Measurements from ENCODE around the gene GNG4. TPM values are rescaled to one million over a fixed set of nuclear protein-coding genes. Genes with fewer than 3 reads are reported as not detected.
A peak's percentile ranks its signal among the peaks of the same experiment; 100 is the strongest.
"Not testable (repeated sequence)": the region's sequence is repeated elsewhere in the genome, so short reads cannot be mapped to it uniquely, and the experiment has no call there.

Gene GNG4
- total RNA-seq, 1 donor from 2014 or later, result 0.70 TPM

- DNase-seq (ENCODE audit: extremely low read depth, low read depth, low spot score), result no peak
Measured at GRCh38 chr1:235628316-235629005, 21.1 kb downstream of the GNG4 start.

DNA sequence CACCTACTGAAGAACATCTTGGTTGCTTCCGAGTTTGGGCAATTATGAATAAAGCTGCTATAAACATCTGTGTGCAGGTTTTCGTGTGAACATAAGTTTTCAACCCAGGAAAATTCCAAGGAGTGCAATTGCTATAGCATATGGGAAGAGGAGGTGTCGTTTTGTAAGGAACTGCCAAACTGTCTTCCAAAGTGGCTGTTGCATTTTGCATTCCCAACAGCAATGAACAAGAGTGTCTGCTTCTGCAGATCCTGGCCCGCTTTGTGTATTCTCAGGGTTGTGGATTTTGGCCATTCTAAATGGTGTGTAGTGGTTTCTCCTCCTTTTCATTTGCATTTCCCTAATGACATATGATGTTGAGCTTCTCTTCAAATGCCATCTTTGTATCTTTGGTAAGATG, 23.8 kb downstream of the GNG4 start:
- no peak for DNase-seq (ENCODE audit: extremely low read depth, low read depth, low spot score)

GRCh38 chr1:235625340-235625739, 24.2 kb downstream of the GNG4 start:
- no peak for DNase-seq (ENCODE audit: extremely low read depth, low read depth, low spot score)

GRCh38 chr1:235624721-235625333, 24.8 kb downstream of the GNG4 start:
- no peak for DNase-seq (ENCODE audit: extremely low read depth, low read depth, low spot score)

GRCh38 chr1:235622936-235623779, 26.4 kb downstream of the GNG4 start:
- no peak for DNase-seq (ENCODE audit: extremely low read depth, low read depth, low spot score)

DNA sequence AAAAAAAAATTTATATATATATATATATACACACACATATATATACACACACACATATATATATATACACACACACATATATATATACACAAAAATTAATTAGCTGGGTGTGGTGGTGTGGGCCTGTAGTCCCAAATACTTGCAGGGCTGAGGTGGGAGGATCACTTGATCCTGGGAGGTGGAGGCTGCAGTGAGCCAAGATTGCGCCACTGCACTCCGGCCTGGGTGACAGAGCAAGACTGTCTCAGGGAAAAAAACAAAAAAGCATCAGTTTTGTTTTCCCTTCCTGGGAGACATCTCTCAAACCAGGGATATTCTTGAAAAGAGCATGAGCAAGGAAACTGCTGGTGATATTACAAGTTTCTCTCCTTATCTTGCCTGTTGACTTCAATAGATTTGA, 30.4 kb downstream of the GNG4 start:
- DNase-seq (ENCODE audit: extremely low read depth, low read depth, low spot score), result not testable (repeated sequence)

DNA sequence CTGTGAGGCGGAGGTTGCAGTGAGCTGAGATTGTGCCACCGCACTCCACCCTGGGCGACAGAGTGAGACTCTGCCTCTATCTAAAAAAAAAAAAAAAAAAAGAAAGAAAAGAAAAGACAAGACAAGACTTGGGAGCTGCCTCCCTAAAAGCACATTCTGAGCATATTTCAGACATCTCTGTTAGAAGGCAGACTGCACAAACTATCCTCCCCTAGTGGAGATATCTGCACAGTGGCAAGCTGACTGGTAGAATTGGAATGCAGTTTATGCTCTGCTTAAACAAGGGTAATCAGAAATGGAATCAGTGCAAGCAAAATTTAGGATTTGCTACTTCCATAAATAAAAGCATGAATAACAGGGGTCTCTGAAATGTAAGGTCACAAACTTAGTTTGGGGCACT, 31.8 kb downstream of the GNG4 start:
- DNase-seq (ENCODE audit: extremely low read depth, low read depth, low spot score), result no peak

GRCh38 chr1:235617140-235617539, 32.4 kb downstream of the GNG4 start:
- no peak for DNase-seq (ENCODE audit: extremely low read depth, low read depth, low spot score)

- no peak for DNase-seq (ENCODE audit: extremely low read depth, low read depth, low spot score)
Measured at GRCh38 chr1:235614442-235614954, 35.1 kb downstream of the GNG4 start.

DNA sequence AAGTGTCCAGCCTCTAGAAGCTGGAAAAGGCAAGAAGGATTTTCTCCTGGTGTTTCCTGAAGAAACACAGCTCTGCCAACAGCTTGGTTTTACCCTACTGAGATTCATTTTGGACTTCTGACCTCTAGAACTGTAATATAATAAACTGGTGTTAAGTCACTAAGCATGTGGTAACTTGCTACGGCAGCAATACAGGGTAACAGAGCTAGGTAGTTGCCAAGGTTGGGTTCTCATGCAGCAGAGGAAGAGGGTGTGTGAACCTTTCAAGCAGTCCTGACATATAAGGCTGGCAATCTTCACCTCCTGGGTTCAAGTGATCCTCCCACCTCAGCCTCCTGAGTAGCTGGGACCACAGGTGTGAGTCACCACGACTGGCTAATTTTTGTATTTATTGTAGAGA, 36.0 kb downstream of the GNG4 start:
- no peak for DNase-seq (ENCODE audit: extremely low read depth, low read depth, low spot score)

- DNase-seq (ENCODE audit: extremely low read depth, low read depth, low spot score), result no peak
Measured at GRCh38 chr1:235612761-235613160, 36.8 kb downstream of the GNG4 start.

DNA sequence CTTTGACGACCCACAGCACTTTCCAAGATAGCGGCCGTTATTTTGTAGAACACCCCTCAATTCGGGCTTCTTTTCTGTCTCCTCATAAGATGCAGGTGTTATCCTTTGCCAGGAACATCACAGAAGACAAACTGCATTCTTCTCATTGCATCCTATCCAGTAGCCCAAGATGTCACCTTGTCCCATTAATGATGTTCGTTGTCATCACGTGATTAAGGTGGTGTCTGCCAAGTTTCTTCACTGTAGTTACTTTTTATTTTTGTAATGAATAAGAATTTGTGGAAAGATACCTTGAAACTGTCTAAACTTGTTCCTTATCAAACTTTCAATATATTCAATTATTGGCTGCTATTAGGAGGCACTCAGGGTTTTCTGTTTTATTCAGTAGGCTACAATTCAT, 39.4 kb downstream of the GNG4 start:
- DNase-seq (ENCODE audit: extremely low read depth, low read depth, low spot score), result no peak

GRCh38 chr1:235608278-235608677, 41.3 kb downstream of the GNG4 start:
- no peak for DNase-seq (ENCODE audit: extremely low read depth, low read depth, low spot score)

DNA sequence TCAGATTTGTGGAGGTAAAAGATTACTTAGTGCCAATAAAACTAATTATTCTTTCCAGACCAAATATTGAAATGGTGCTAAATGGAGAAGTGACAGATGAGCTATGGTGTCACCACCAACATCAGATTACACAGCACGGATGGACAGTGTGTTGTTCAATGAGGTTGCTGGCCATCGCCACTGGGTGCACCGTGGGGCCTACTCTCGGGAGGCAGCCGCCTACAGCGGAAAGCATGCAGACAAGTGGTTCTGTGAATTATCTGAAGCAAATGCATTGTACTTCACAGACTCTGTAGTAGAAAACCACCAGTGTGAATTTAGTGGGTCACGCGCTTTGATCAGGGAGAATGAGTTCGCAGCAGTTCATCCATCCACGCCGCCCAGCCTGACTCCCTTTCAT, 42.3 kb downstream of the GNG4 start:
- no peak for DNase-seq (ENCODE audit: extremely low read depth, low read depth, low spot score)

DNA sequence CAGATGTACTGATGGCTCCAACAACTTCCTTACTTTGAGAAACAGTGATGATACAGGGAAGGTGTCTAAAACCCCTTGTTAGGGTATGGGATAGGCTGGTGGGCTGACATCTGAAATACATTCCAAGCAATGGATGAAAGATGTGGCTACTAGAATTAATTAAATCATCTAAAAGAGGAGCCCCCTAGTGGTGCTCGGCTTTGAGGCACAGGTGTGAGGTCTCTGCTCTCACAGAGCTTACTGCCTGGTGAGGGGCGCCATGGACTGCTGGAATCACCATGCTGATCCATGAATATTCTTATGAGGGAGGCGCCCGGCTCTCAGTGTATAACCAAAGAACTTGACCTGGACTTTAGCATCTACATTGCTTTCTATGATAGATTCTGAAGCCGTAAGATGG, 48.5 kb downstream of the GNG4 start:
- no peak for DNase-seq (ENCODE audit: extremely low read depth, low read depth, low spot score)

DNA sequence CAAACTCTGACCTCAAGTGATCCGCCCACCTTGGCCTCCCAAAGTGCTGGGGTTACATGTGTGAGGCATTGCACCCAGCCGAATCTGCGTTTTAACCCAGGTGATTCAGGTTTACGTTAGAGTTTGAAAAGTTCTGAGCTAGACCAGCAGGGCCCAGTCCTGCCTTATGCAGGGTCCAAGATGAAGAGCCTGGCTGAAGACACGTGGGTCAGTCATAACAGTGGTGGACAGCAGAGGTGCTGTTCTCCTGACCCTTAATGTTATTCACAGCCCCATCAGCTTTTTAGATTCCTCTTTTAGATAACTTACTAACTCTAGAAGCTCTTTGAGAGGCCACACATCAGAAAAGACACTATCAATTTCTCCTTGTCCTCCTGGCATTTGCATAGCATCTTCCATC, 50.0 kb downstream of the GNG4 start:
- DNase-seq (ENCODE audit: extremely low read depth, low read depth, low spot score), result no peak

GRCh38 chr1:235597867-235598553, 51.6 kb downstream of the GNG4 start:
- DNase-seq (ENCODE audit: extremely low read depth, low read depth, low spot score), result peak; percentile 4

- DNase-seq (ENCODE audit: extremely low read depth, low read depth, low spot score), result no peak
Measured at GRCh38 chr1:235595079-235595478, 54.5 kb downstream of the GNG4 start.

DNA sequence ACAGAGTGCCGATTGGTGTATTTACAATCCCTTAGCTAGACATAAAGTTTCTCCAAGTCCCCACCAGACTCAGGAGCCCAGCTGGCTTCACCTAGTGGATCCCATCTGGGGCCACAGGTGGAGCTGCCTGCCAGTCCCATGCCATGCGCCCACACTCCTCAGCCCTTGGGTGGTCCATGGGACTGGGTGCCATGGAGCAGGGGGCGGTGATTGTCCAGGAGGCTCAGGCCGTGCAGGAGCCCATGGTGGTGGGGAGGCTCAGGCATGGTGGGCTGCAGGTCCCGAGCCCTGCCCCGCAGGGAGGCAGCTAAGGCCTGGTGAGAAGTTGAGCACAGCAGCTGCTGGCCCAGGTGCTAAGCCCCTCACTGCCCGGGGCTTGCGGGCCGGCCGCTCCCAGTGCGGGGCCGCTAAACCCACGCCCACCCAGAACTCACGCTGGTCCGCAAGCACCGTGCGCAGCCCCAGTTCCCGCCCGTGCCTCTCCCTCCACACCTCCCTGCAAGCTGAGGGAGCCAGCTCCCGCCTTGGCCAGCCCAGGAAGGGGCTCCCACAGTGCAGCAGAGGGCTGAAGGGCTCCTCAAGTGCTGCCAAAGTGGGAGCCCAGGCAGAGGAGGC, 55.2 kb downstream of the GNG4 start:
- DNase-seq (ENCODE audit: extremely low read depth, low read depth, low spot score), result not testable (repeated sequence)

- no peak for DNase-seq (ENCODE audit: extremely low read depth, low read depth, low spot score)
Measured at GRCh38 chr1:235588916-235589515, 60.6 kb downstream of the GNG4 start.
